RWPE2 (cell line): Measurements from ENCODE around the gene SYMPK.

Experiments used
- ATAC-seq: fragments of 200-7000 bp; cut with Tn5 transposase; 3 replicates; pipeline ENCODE4 v1.9.1; 2021; ENCODE audit warnings: low read depth
- DNase-seq: peaks from one replicate; pipeline ENCODE4 v3.0.0-alpha.2; 2020; ENCODE audit warnings: low spot score
- H3K27ac ChIP-seq: fragments of 450-650 bp; 2 replicates; pipeline ENCODE4 v1.5.1; 2017; ENCODE audit warnings: mild to moderate bottlenecking; ENCODE audit not compliant: poor library complexity, severe bottlenecking
- H3K27me3 ChIP-seq: fragments of 250-450 bp; sonication (Bioruptor Pico); 2 replicates; pipeline ENCODE4 v1.5.1; 2021; ENCODE audit warnings: mild to moderate bottlenecking, moderate library complexity; ENCODE audit not compliant: insufficient read depth, poor library complexity, severe bottlenecking
- H3K36me3 ChIP-seq: fragments of 250-450 bp; sonication (Bioruptor Pico); 2 replicates; pipeline ENCODE4 v1.5.1; 2020; ENCODE audit warnings: low read depth, mild to moderate bottlenecking, moderate library complexity
- H3K4me1 ChIP-seq: fragments of 250-450 bp; sonication (Bioruptor Pico); 2 replicates; pipeline ENCODE4 v1.5.1; 2021; ENCODE audit warnings: mild to moderate bottlenecking, moderate library complexity; ENCODE audit not compliant: insufficient read depth, poor library complexity, severe bottlenecking
- H3K4me3 ChIP-seq: fragments of 250-450 bp; sonication (Bioruptor Pico); 2 replicates; pipeline ENCODE4 v1.5.1; 2021; ENCODE audit warnings: mild to moderate bottlenecking, moderate library complexity; ENCODE audit not compliant: severe bottlenecking
- H3K9me3 ChIP-seq: fragments of 250-450 bp; sonication (Bioruptor Pico); 2 replicates; pipeline ENCODE4 v1.5.1; 2021; ENCODE audit warnings: mild to moderate bottlenecking, moderate library complexity; ENCODE audit not compliant: severe bottlenecking
- TF ChIP-seq, protein P1 (sequence below): fragments of 450-650 bp; IDR thresholded peaks from one replicate; pipeline ENCODE4 v1.5.1; 2017; ENCODE audit warnings: mild to moderate bottlenecking, moderate library complexity; ENCODE audit not compliant: poor library complexity, severe bottlenecking

The SYMPK gene

DNA sequence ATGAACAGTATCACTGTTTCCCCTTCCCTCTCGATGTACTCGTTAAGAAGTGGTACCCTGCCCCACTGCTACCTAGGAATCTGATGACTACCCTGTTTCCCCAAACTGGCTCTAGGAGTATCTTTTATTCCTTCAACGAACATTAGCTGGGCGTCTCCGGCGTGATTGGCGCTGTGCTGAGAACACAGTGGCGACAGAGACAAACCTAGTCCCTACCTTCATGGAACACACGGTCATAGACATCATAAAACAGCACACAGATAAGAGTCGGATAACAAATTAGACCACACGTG lies 730 bp downstream of the SYMPK start:
- Histone ChIP-seq H3K4me3 (peak overlapping the region; percentile 73), H3K36me3 (peaks cover 32% of the 10 kb centered on the region), H3K4me1 (peaks cover 4% of the 10 kb centered on the region), H3K27me3 (peaks cover 24% of the 10 kb centered on the region), H3K9me3 (no peaks in the 10 kb centered on the region), H3K27ac (peak overlapping the region; percentile 55)
- TF ChIP-seq, protein P1, sequence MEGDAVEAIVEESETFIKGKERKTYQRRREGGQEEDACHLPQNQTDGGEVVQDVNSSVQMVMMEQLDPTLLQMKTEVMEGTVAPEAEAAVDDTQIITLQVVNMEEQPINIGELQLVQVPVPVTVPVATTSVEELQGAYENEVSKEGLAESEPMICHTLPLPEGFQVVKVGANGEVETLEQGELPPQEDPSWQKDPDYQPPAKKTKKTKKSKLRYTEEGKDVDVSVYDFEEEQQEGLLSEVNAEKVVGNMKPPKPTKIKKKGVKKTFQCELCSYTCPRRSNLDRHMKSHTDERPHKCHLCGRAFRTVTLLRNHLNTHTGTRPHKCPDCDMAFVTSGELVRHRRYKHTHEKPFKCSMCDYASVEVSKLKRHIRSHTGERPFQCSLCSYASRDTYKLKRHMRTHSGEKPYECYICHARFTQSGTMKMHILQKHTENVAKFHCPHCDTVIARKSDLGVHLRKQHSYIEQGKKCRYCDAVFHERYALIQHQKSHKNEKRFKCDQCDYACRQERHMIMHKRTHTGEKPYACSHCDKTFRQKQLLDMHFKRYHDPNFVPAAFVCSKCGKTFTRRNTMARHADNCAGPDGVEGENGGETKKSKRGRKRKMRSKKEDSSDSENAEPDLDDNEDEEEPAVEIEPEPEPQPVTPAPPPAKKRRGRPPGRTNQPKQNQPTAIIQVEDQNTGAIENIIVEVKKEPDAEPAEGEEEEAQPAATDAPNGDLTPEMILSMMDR: no peak
- no peak for ATAC-seq
- no peak for DNase-seq

GRCh38 chr19:45860359-45861259 lies 2.3 kb downstream of the SYMPK start:
- TF ChIP-seq, protein P1: no peak
- ATAC-seq (no peak), DNase-seq (no peak)
- Histone ChIP-seq H3K27me3 (peaks cover 24% of the 10 kb centered on the region), H3K36me3 (peaks cover 36% of the 10 kb centered on the region), H3K27ac (no peak overlapping the region), H3K9me3 (no peaks in the 10 kb centered on the region), H3K4me1 (peaks cover 4% of the 10 kb centered on the region), H3K4me3 (no peak overlapping the region)

DNA sequence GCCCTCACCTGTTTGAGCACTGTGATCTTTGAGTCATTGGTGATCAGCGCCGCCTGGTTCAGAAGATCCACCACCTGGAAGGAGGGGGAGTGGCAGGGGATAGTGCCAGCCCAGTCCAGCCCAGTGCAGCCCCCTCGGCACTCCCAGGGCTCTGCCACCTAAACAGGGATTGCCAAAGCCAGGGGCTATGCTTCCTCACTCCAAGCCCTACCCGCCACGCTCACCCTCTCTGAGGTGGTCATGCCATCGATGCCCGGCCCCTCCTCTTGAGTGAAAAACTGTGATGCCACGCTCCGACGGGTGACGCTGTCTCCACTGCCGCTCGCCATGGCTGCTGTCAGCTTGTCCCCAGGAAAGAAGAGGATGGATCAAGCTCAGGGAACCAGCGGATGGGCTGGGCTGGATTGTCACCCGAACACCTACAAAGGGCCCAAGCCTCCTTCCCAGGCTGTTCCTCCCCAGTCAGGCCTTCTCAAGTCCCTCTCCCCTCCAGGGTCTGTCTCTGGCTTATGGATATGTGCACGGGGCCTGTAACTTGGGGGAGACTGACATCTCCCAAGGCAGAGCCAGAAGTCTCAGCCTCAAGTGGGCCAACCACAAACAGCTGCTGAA lies 8.7 kb downstream of the SYMPK start:
- peaks cover 70% of the 10 kb centered on the region for H3K36me3 ChIP-seq
- TF ChIP-seq, protein P1: no peak
- no peak for ATAC-seq
- H3K4me3 ChIP-seq: no peak overlapping the region
- no peaks in the 10 kb centered on the region for H3K27me3 ChIP-seq
- no peak overlapping the region for H3K27ac ChIP-seq
- H3K9me3 ChIP-seq: no peaks in the 10 kb centered on the region
- no peak for DNase-seq
- no peaks in the 10 kb centered on the region for H3K4me1 ChIP-seq

GRCh38 chr19:45852983-45853382 lies 10.0 kb downstream of the SYMPK start:
- no peak for ATAC-seq
- H3K27ac ChIP-seq: no peak overlapping the region

More at GRCh38 chr19:45852983-45853382, 10.0 kb downstream of the SYMPK start:
- no peaks in the 10 kb centered on the region for H3K4me1 ChIP-seq
- H3K36me3 ChIP-seq: peaks cover 74% of the 10 kb centered on the region
- H3K9me3 ChIP-seq: no peaks in the 10 kb centered on the region
- H3K27me3 ChIP-seq: no peaks in the 10 kb centered on the region
- H3K4me3 ChIP-seq: no peak overlapping the region
- TF ChIP-seq, protein P1: no peak
- DNase-seq: no peak
